GM21717 (cell line): ENCODE data around the gene GDI1.
"Not testable (repeated sequence)": the region's sequence is repeated elsewhere in the genome, so short reads cannot be mapped to it uniquely, and the experiment has no call there.

Source experiments
- ATAC-seq: cut with Tn5 transposase; IDR thresholded peaks from one replicate; pipeline ENCODE4 v1.9.1; 2021; ENCODE audit warnings: mild to moderate bottlenecking, moderate library complexity; ENCODE audit not compliant: unreplicated experiment

The GDI1 gene

DNA sequence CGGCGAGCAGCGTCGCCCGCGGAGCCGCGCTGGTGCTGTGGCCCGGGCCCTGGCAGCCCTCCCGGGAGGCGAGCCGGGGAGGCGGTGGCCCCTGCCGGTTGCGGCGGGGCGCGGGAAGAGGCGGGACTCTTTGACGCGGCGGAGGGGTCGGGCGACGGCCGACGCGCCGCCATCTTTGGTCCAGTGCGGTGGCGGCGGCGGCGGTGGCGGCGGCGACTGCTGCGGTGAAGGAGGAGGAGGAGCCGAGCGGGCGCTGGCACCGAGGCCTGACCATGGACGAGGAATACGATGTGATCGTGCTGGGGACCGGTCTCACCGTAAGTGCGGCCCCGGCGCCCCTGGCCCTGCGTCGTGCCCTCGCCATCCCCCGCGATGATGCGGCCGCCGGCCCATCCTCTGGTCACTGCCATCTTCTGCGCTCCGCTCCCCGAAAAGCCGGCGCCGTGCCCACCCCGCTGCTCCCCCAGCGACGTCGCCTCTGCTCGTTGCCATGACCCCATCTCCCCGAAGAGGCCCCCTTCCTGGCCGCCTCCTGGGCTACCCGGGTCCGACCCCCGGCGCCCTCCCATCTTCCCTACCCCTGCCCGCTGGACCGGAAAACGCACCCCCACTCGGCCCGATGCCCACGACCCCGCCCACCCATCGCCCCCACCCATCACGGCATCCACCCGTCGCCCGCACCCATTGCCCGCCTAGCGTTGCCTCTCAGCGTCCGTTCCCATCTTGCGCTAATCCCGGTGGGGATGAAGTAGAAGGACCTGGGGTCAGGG is at the start of gene GDI1:
Gene GDI1 (plus strand): TSS at position 172 of the 770 bp plus-strand sequence. CDS start 101 bp downstream, at position 273.
- no peak for ATAC-seq

DNA sequence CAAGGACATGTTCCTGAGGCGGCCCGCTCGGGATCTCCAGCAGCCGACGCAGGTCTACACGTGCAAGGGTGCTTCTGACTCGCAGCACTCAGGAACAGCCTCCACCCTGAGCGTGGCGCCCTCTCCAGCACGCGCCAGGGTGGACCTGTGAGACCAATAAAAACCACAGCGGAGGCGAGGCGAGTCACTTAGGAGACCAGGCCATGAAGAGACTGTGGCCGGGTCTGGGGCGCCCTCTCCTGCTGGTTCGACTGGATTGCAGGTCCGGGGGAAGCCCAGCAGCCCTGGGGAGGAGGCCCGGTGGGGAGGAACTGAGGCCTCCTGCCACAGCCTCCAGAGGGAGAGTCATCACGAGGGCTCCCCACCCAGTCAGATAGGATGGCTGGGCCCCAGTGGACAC is 48.9 kb upstream of the GDI1 start:
- ATAC-seq: not testable (repeated sequence)

DNA sequence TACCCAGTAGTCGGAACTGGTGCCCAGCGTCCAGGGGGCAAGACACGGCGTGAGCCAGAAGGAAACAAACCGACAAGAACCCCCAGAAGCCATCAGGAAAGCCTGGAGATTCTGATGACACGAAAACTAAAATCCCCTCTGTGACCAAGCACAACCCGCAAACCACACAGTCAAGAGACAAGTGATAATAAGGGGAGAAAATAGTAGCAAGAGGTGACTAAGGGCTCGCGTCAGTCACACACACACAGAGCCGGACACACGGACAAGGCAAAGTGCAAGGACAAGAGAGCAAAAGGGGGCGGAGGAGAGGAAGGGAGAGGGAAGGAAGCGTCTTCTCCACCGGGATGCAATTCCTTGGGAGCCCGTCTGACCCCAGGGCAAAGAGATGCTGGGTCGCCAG is 48.3 kb upstream of the GDI1 start:
- ATAC-seq: peak; percentile 18

DNA sequence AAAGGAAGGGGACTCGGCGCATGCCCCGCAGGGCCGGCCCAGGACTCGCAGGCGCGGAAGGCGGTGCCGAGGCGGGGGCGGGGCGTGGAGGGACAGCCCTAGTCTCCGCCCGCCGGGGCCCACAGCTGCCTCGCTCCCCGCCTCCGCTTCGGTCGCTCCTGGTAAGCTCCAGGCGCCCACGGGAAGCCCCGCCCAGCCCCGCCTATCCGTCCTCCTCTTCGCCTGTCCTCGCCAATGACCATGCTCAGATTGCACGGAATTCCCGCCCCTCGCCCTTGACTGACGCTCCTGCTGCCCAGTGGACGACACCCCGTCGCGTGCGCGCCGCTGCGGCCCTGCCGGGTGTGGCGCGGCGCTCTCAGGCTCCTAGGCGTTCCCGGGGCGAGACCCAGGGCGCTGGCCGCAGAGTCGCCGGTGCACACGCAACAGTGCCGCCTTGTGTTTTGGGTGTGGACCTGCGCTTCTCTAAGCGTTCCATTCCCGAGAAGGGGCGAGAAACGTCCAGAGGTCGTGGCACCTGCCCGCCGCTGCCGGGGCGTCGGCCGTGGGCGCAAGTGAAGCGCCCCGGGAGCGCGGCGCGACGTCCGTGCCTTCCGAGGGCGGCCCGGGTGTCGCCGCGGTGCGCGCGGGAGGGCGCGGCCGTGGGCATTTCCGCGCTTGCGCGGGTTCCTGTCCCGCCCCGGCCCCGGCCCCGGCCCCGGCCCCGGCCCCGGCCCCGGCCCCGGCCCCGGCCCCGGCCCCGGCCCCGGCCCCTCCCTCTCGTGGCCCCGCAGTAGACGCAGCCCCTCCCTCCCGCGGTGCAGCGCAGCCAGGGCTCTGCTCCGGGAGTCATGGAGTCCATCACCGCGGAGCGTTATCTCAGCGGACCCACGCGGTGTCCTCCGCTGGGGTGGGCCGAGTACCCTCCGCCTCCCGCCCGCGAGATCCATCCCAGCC is 46.9 kb upstream of the GDI1 start:
- ATAC-seq: peak; percentile 68

DNA sequence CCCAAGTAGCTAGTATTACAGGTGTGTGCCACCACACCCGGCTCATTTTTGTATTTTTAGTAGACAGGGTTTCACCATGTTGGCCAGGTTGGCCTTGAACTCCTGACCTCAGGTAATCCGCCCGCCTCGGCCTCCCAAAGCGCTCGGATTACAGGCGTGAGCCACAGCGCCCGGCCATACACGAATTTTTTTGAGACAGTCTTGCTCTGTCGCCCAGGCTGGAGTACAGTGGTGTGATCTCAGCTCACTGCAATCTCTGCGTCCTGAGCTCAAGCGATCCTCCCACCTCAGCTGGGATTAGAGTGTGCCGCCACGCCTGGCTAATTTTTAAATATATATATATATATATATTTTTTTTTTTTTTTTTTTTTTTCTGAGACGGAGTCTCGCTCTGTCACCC is 40.6 kb upstream of the GDI1 start:
- not testable (repeated sequence) for ATAC-seq

DNA sequence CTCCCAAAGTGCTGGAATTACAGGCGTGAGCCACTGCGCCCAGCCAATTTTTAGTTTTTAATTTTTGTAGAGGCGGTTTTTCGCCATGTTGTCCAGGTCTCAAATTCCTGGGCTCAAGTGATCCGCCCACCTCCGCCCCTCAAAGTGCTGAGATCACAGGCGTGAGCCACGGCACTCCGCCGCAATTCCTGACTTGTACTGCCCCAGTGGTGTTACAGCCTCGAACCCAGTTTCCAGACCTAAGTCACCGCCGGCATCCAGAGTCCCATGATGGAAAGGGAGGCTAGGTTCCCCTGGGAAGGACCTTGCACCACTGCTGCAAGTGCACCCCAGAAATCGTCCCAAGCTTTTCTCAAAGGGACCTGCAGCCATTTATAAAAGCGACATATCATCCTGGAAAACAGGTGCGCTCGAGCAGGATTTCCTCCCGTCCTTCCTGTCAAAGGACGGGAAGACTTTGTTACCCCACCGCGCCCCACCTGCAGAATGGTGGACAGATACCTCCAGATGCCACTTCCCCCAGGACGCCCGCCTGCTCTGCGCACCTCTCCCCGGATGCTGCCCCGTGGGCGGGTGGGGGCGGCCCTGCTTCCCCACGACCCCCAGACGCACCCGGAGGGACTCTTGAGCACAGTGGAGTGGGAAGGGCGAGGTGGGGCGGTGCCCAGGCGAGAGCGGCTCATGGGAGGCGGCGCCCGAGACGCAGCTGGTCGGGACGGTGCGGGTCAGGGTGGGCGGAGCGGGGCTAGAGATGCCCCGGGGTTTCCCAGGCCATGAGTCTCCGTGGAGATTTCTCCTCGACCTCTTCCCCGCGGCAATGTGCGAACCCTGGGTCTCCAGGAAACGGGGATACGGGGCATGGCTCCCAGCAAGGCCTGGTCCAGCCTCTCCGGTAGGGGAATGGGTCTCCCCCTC is 39.7 kb upstream of the GDI1 start:
- ATAC-seq: peak; percentile 47

DNA sequence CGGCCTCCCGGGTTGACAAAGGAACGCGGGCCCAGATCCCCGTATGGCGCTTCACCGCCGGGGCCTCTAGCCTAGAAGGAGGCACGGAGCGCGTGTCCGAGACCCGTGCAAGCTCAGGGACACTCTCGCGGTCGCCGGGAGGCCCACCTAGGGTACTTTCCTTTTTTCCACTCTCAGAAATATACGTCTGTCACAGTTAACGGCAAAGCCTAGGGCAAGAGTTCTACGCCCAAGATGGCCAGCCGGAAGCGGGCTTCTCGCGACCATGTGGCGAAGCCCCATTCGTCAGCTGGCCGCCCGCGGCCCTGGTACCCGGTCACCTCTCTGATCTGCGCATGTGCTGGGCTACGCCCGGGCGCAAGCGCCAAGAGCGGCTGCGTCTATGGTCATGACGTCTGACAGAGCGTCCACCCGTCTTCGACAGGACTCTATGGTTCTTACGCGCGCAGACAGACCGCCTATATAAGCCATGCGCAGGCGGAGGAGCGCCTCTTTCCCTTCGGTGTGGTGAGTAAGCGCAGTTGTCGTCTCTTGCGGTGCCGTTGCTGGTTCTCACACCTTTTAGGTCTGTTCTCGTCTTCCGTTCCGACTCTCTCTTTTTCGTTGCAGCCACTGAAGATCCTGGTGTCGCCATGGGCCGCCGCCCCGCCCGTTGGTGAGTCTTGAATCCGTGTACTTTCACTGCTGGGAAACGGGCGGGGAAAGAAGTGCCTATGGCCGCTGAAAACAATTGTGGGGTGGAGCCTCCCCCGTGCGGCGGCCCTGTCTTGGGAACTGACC is 38.9 kb upstream of the GDI1 start, which contains the start of gene RPL10:
Gene RPL10 (plus strand): TSS at position 490 of the 780 bp plus-strand sequence. CDS start 143 bp downstream, at position 633.
- ATAC-seq: peak; percentile 65

DNA sequence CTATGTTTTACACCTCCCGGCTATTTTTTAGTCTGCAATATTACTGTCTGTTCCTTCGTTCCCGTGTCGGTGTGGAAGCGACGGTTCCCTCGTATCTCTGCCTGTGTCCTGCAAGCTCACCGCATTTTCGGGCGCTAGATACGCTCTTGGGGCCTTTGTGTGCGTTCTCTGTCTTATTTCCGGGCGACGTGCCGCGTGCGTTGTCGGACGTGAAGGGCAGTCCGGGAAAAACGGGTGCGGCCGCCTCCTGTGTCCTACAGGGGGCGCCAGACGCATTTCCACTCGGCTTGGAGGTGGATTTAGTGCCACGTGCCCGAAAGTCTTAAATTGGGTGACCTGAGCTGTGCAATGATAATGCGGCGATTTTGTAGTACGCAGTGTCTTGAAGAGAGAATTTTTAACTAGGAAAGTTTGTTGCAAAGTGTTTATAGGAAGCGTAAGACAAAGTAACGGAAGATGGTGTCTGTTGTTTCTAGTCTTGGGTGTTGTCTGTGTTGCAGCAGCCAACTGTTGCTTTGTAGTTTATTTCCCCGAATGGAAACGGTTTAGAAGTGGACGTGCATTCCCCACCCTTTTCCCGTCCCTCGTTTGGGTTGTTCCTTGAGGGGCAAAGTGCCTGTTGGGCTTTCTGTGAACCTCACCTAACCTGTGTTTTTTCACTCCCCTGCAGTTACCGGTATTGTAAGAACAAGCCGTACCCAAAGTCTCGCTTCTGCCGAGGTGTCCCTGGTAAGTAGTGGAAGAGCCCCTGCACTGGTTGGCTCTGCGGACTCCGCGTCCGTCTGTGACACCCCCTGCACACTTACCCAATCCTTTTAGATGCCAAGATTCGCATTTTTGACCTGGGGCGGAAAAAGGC is 38.1 kb upstream of the GDI1 start:
- peak; percentile 17 for ATAC-seq

DNA sequence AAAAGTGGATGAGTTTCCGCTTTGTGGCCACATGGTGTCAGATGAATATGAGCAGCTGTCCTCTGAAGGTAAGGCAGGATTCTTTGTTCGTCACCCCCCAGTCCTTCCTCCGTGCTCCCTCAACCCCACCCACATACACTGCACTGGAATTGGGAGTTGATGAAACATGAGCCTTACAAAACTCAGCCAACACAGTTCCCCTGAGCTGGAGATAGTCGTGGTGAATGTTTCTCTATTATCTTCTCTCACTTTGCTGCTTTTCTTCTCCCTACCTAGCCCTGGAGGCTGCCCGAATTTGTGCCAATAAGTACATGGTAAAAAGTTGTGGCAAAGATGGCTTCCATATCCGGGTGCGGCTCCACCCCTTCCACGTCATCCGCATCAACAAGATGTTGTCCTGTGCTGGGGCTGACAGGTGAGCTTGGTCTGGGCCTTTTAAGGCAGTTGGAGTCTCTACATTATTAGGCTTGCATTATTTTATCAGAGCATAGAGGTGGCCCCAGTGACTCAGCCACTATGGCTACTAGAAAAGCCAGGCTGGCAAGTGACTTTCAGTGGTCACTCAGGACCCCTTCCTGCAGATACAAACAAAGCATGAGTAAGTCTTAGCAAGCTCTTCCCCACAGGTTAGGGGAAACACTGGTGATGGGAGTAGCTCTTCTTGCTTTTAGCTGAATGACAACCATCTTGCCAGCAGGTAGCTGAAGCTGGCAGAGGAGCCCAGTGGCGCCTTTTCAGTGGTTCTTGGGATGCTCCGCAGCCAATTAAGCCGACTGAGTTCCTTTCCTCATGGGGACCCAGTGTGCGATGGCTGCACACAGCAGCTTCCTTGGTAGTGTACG is 37.2 kb upstream of the GDI1 start:
- ATAC-seq: no peak

DNA sequence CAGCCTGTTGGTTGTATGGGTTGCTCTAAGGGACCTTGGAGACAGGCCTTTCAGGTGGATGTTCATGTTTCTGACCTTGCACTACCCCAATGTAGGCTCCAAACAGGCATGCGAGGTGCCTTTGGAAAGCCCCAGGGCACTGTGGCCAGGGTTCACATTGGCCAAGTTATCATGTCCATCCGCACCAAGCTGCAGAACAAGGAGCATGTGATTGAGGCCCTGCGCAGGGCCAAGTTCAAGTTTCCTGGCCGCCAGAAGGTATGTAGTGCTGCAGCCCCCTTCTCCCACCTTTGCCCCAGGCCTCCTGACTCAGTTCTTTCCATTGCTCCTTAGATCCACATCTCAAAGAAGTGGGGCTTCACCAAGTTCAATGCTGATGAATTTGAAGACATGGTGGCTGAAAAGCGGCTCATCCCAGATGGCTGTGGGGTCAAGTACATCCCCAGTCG is 36.6 kb upstream of the GDI1 start:
- ATAC-seq: not testable (repeated sequence)

DNA sequence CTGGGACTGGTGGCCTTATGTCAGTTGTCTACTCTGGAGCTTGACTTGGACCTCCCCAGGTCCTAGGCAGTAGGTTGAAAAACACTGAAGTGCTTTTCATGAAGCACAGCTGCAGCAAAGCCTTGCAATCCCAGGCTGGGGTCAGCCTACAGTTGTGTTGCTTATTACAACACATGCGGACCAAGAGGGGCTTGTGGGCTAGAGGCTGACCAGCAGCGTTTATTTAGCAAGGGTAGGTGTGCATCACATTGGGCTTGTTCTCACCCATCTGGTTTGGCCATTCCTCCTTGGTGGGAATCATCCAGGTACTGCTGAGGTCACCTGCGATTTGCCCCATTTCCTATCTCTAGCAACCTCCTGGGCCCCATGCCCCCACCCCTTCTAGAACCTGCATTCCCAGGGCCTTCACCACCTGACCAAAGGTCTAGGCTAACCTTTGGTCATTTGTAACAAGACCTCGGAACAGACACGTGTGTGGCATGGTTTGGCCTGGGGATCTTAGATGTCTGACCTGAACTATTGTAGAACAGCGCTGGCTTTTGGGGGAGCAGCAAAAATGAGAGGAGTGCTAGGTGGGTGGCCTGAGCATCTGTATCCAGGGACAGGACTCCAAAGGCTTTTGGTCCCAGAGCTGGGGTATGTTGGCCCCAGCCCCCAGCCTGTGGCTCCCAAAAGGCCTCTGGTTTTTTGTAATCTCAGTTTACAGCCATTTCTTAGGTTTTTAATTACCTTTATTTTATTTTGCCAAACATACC is 35.7 kb upstream of the GDI1 start:
- ATAC-seq: no peak

DNA sequence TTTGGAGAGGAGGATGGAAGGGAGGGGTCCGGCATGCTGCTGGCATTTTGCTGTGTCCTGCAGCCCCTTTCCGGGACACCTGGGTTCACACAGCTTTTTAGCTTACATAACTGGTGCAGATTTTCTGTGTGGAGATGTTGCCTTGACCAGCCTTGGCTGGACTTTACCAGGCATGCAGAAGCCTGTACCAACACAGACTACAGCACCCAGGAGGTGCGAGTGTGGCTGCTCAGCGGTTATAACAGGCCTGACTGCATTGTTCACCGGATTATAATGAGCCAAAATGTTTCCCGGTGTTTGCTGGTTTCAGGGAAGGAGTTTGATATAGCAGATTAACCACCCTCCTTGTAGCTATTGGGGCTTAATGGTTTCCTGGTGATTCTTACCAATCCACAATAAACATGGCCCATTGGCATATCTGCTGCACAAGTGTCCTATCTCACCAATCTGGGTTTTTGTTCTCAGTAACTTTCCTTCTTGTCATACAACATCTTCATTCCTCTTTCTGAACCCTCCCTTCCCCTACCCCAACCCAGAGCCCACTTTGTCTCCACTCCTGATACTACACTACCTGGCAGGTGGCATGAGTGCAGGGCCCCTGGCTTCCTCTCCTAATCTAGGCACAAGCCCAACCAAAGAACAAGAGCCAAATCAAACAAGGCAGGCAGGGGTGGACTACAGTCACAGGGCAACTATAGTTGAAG is 34.9 kb upstream of the GDI1 start:
- ATAC-seq: no peak

DNA sequence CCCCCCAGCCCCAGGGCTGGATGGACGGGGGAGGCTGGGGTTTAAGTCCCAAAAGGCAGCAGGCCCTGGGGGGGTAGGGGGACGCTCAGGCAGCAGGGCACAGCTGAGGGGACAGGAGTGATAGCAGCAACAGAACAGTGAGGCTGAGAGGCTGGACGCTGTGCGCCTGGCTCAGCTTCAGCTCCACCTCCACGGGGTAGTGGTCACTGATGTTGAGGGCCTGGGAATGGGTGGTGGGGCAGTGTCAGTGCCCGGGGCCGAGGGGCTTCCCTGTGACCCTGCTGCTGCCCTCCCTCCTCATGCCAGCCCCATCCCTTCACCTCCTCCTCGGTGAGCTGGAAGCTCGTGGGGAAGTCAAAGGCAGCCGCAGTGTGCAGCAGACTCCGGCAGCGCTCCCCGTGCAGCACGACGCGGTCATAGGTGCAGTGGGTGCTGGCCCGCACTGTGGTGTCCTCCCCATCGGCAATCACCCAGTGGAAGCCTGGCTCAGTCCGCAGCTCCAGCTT is 34.3 kb upstream of the GDI1 start:
- no peak for ATAC-seq

DNA sequence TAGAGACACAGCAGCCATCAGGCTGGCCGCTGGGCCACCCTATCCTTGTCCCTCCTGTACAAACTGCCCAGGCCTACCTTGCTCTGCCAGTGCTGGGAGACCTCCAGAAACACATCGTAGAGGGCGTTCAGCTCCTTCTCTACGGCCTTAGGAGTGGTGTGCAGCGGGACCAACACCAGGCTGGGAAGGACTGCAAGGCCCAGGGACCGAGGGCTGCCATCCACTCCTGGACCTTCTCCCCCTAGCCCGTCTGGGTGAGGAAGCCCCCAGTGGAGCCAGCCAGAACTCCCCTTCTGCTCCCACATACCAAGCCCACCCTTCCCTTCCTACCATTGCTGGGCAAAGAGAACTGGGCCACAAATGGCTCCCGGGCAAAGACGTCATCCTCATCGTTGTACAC is 33.8 kb upstream of the GDI1 start:
- no peak for ATAC-seq

DNA sequence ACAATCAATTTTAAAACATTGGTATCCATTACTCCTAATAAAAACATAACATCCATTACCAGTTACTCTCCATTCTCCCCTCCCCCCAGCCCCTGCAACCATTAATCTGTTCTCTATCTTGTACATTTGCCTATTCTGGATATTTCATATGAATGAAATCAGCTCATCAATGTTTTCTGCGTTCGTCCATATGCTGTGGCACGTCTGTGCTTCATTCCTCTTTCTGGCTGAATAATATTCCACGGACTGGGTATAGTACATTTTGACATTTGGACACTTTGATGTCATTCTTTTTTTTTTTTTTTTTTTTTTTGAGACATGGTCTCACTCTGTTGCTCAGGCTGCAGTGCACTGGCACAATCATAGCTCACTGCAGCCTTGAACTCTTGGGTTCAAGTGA is 33.1 kb upstream of the GDI1 start:
- no peak for ATAC-seq

DNA sequence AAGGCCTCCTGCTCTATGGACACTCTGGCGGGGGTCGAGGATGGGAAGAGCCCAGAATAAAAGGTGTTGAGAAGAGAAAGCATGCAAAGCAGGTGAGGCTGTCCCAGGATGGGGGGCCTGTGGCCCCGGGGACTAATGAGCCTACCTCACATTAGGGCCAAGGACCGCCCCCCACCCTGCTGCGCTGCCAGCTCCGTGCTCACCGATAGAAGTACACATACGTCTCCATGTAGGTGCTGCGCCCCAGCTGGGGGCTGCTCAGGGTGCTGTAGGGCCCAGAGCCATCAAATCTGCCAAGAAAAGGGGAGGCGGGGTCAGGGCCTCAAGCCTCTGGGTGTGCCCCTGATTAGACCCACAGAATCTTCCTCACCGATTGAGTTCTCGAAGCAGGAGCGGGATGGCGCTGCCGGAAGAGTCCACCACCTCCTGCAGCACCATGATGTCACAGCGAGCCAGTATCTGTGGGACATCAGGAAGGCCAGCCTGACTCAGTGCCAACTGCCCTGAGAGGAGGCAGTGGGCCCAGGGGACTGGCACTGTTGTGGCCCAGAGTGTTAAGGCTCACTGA is 32.2 kb upstream of the GDI1 start:
- no peak for ATAC-seq
